Spleen (tissue), 11 donors: ENCODE results near the gene LSM3. TPM values are rescaled to one million over a fixed set of nuclear protein-coding genes. Genes with fewer than 3 reads are reported as not detected.

Source experiments
- DNase-seq: peaks from one replicate; pipeline ENCODE4 v3.0.0-alpha.2; 2020
- H3K27ac ChIP-seq, 8 donors: fragments of 200-600 bp; sonication (generic) in 7 of 8; 1 replicate in 4 of 8; 2 replicates in 4 of 8; pipeline versions ENCODE4 v1.5.0 to v1.8.0; 2016 to 2021; ENCODE audit warnings: inconsistent platforms in 4 of 8, mild to moderate bottlenecking in 4 of 8, moderate library complexity in 1 of 8
- H3K27me3 ChIP-seq, 7 donors: fragments of 200-600 bp; sonication (generic) in 6 of 7; replicated peaks in 1 of 7; 1 replicate in 4 of 7; 2 replicates in 3 of 7; pipeline versions ENCODE4 v1.5.0 to v1.8.0; 2016 to 2021; ENCODE audit warnings: inconsistent platforms in 3 of 7, mild to moderate bottlenecking in 1 of 7
- H3K36me3 ChIP-seq, 6 donors: fragments of 200-600 bp; sonication (generic) in 5 of 6; 1 replicate in 4 of 6; 2 replicates in 2 of 6; pipeline versions ENCODE4 v1.5.0 to v1.8.0; 2016 to 2021; ENCODE audit warnings: inconsistent platforms in 2 of 6
- H3K4me1 ChIP-seq, 6 donors: fragments of 200-600 bp; sonication (generic) in 5 of 6; 1 replicate in 3 of 6; 2 replicates in 3 of 6; pipeline versions ENCODE4 v1.5.0 to v1.8.0; 2016 to 2021; ENCODE audit warnings: inconsistent platforms in 3 of 6
- H3K4me3 ChIP-seq, 8 donors: fragments of 200-600 bp; sonication (generic) in 7 of 8; 1 replicate in 4 of 8; 2 replicates in 4 of 8; pipeline versions ENCODE4 v1.5.0 to v1.8.0; 2016 to 2021; ENCODE audit warnings: inconsistent platforms in 4 of 8, mild to moderate bottlenecking in 4 of 8, moderate library complexity in 2 of 8
- H3K9me3 ChIP-seq, 8 donors: fragments of 200-600 bp; sonication (generic) in 7 of 8; 1 replicate in 4 of 8; 2 replicates in 4 of 8; pipeline versions ENCODE4 v1.5.0 to v1.8.0; 2016 to 2021; ENCODE audit warnings: inconsistent platforms in 4 of 8
- POLR2A ChIP-seq, 3 donors: fragments of 450-650 bp; IDR thresholded peaks; one replicate each; pipeline ENCODE4 v1.5.1; 2017; ENCODE audit warnings: antibody characterized with exemption in 3 of 3, mild to moderate bottlenecking in 1 of 3
- POLR2AphosphoS5 ChIP-seq, 3 donors: sonication (generic); formaldehyde crosslinking; IDR thresholded peaks; one replicate each; pipeline ENCODE4 v1.5.1; 2017; ENCODE audit warnings: antibody characterized with exemption in 3 of 3
- WGBS, 5 donors: extraction: QIAGEN DNeasy Blood & Tissue Kit in 3 of 5; methylation state at CpG; one replicate each; pipeline versions ENCODE4 v1.1.5 to v1.1.7; 2013 to 2018; 5-methylcytosine and 5-hydroxymethylcytosine counted together
- intact Hi-C: fragments of 100-400 bp; cut with DNase I; formaldehyde crosslinking; loops from one replicate; pipeline ENCODE4 v1.15.0; 2023; ENCODE audit warnings: low total_unique reads
- polyA plus RNA-seq, 3 donors: library from polyadenylated mRNA; stranded (reverse); fragments of 200-250 nt; gene quantifications; one replicate each; pipeline ENCODE4 v1.2.1, GENCODE V29; 2013
- total RNA-seq, 7 donors: library from RNA; depleted of rRNA in 3 of 7; stranded (reverse); fragments of >200 nt in 3 of 7; fragmentation: NEBNext Ultra II Directional in 4 of 7; extraction: Animal tissue kit (Norgen Biotek cat#: 25700) in 4 of 7; gene quantifications; one replicate each; pipeline versions ENCODE4 v1.1.0 to v1.2.1, GENCODE V29; 2016 to 2021
- TF ChIP-seq, protein P1 (sequence below), 11 experiments: fragments of 200-600 bp in 7 of 11; fragments of 450-650 bp in 4 of 11; sonication (generic) in 4 of 11; IDR thresholded peaks in 8 of 11; conservative IDR thresholded peaks in 3 of 11; 1 replicate in 7 of 11; 2 replicates in 4 of 11; pipeline versions ENCODE4 v1.4.0 to v1.8.0; 2016 to 2021; ENCODE audit warnings: antibody characterized with exemption in 11 of 11, inconsistent platforms in 4 of 11, mild to moderate bottlenecking in 1 of 11
- donor health status: healthy with polysubstance abuse.
- donor health status: DM: no; HTN: no; CAD: no; lungs with moderate emphysema.
- donor health status: DM: no; HTN: no; CAD: no.
- donor health status: Bipolar disorder and iron deficiency.
- donor health status: healthy.
- donor health status: DM: no; HTN: no; CAD: no.
- donor health status: DM: yes; HTN: yes; CAD: no.

Gene LSM3
- total and polyA plus RNA-seq, 10 donors = 7.5 to 15.8 (median 9.7) TPM

GRCh38 chr3:14238356-14238755, 59.7 kb downstream of the LSM3 start:
- DNase-seq = no peak
- intact Hi-C loops = no loop called here
- no peaks in the 10 kb centered on the region for H3K36me3 ChIP-seq
- H3K9me3 ChIP-seq = peaks cover 0 to 13% (median 8%) of the 10 kb centered on the region in 8 donors
- no peak for TF ChIP-seq POLR2AphosphoS5 (IDR thresholded peaks at IDR 0.05)
- TF ChIP-seq POLR2A (IDR thresholded peaks at IDR 0.05) = no peak
- TF ChIP-seq, protein P1, sequence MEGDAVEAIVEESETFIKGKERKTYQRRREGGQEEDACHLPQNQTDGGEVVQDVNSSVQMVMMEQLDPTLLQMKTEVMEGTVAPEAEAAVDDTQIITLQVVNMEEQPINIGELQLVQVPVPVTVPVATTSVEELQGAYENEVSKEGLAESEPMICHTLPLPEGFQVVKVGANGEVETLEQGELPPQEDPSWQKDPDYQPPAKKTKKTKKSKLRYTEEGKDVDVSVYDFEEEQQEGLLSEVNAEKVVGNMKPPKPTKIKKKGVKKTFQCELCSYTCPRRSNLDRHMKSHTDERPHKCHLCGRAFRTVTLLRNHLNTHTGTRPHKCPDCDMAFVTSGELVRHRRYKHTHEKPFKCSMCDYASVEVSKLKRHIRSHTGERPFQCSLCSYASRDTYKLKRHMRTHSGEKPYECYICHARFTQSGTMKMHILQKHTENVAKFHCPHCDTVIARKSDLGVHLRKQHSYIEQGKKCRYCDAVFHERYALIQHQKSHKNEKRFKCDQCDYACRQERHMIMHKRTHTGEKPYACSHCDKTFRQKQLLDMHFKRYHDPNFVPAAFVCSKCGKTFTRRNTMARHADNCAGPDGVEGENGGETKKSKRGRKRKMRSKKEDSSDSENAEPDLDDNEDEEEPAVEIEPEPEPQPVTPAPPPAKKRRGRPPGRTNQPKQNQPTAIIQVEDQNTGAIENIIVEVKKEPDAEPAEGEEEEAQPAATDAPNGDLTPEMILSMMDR (IDR thresholded peaks at IDR 0.05 in 8 of 11, conservative IDR thresholded peaks at IDR 0.05 in 3 of 11) = no peak
- H3K27me3 ChIP-seq = peaks cover 0 to 6% (median 0%) of the 10 kb centered on the region in 7 donors
- H3K27ac ChIP-seq = no peak overlapping the region
- no peak overlapping the region for H3K4me3 ChIP-seq
- H3K4me1 ChIP-seq = no peaks in the 10 kb centered on the region
- WGBS, 5 donors = 94 to 98% (median 95%) methylated on average over 7 of the region's 7 CpGs

- Histone ChIP-seq H3K36me3 (no peaks in the 10 kb centered on the region), H3K27me3 (peaks cover 0 to under 1% (median 0%) of the 10 kb centered on the region in 7 donors), H3K4me3 (no peak overlapping the region), H3K4me1 (no peaks in the 10 kb centered on the region), H3K9me3 (peaks cover 0 to 8% (median 4%) of the 10 kb centered on the region in 8 donors), H3K27ac (no peak overlapping the region)
- TF ChIP-seq, protein P1 (IDR thresholded peaks at IDR 0.05 in 8 of 11, conservative IDR thresholded peaks at IDR 0.05 in 3 of 11) = no peak
- TF ChIP-seq POLR2A (IDR thresholded peaks at IDR 0.05) (no peak), POLR2AphosphoS5 (IDR thresholded peaks at IDR 0.05) (no peak)
- DNase-seq = no peak
- intact Hi-C loops = no loop called here
Observed at GRCh38 chr3:14238930-14239329, 60.3 kb downstream of the LSM3 start.

DNA sequence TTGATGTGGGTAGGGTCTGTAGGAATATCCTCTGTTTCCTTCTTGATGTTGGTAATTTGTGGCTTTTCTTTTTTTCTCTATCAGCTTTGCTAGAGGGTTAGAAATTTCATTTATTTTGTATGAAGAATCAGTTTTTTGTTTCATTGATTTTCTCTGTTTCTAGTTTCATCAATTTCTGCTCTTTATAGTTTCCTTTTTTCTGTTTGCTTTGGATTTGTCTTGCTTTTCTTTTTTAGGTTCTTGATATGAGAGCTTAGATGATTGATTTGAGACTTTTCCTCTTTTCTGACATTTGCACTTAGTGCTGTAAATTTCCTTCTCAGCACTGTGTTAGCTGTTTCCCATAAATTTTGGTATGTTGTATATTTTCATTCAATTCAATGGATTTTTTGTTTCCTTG, 61.3 kb downstream of the LSM3 start:
- Histone ChIP-seq H3K36me3 (no peaks in the 10 kb centered on the region), H3K4me1 (no peaks in the 10 kb centered on the region), H3K4me3 (no peak overlapping the region), H3K27ac (no peak overlapping the region), H3K9me3 (no peaks in the 10 kb centered on the region), H3K27me3 (no peaks in the 10 kb centered on the region)
- intact Hi-C loops = no loop called here
- TF ChIP-seq, protein P1 (IDR thresholded peaks at IDR 0.05 in 8 of 11, conservative IDR thresholded peaks at IDR 0.05 in 3 of 11) = no peak
- no peak for TF ChIP-seq POLR2A (IDR thresholded peaks at IDR 0.05)
- no peak for TF ChIP-seq POLR2AphosphoS5 (IDR thresholded peaks at IDR 0.05)
- no peak for DNase-seq

DNA sequence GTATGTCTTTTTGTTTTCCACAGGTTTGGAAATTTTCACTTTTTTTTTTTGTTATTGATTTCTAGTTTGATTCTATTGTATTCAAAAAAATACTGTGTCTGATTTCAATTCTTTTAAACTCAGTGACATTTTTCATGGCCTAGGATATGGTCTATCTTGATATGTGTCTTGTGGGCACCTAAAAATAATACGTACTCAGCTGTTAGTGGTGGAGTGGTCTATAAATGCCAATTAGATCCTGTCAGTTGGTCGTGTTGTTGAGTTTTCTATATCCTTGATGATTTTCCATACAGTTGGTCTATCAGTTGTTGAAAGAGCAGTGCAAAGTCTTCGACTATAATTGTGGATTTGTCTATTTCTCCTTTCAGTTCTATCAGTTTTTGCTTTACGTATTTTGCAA, 61.7 kb downstream of the LSM3 start:
- WGBS, 5 donors = 70 to 75% (median 75%) methylated on average over 4 of the region's 4 CpGs
- no peaks in the 10 kb centered on the region for H3K36me3 ChIP-seq
- H3K27me3 ChIP-seq = no peaks in the 10 kb centered on the region
- no peak overlapping the region for H3K4me3 ChIP-seq
- H3K9me3 ChIP-seq = no peaks in the 10 kb centered on the region
- DNase-seq = no peak
- H3K4me1 ChIP-seq = no peaks in the 10 kb centered on the region
- TF ChIP-seq, protein P1 (IDR thresholded peaks at IDR 0.05 in 8 of 11, conservative IDR thresholded peaks at IDR 0.05 in 3 of 11) = no peak
- no peak for TF ChIP-seq POLR2A (IDR thresholded peaks at IDR 0.05)
- TF ChIP-seq POLR2AphosphoS5 (IDR thresholded peaks at IDR 0.05) = no peak
- intact Hi-C loops = no loop called here
- no peak overlapping the region for H3K27ac ChIP-seq
